BLaER1 treated with 17β-estradiol and CSF1 and Interleukin-3, amounts not matched to agents 10 nM and 100 nM (cell line): ENCODE results near the gene OTUD5.
"Not testable (repeated sequence)": the region's sequence is repeated elsewhere in the genome, so short reads cannot be mapped to it uniquely, and the experiment has no call there.

Experiments used
- H3K27ac ChIP-seq, 11 experiments: shearing (Covaris generic); formaldehyde crosslinking; 2 replicates each; pipeline ENCODE4 v1.8.1; 2022
- H3K27me3 ChIP-seq, 11 experiments: shearing (Covaris generic); formaldehyde crosslinking; 2 replicates each; pipeline ENCODE4 v1.8.1; 2022
- H3K36me3 ChIP-seq, 11 experiments: shearing (Covaris generic); formaldehyde crosslinking; 2 replicates each; pipeline ENCODE4 v1.8.1; 2022
- H3K4me1 ChIP-seq, 10 experiments: shearing (Covaris generic); formaldehyde crosslinking; 2 replicates each; pipeline ENCODE4 v1.8.1; 2022
- H3K4me2 ChIP-seq, 11 experiments: shearing (Covaris generic); formaldehyde crosslinking; 2 replicates each; pipeline ENCODE4 v1.8.1; 2022
- H3K4me3 ChIP-seq, 10 experiments: shearing (Covaris generic); formaldehyde crosslinking; 2 replicates each; pipeline ENCODE4 v1.8.1; 2022
- H3K9ac ChIP-seq, 11 experiments: shearing (Covaris generic); formaldehyde crosslinking; 2 replicates each; pipeline ENCODE4 v1.8.1; 2022
- H3K9me3 ChIP-seq, 11 experiments: shearing (Covaris generic); formaldehyde crosslinking; replicated peaks in 1 of 11; 2 replicates each; pipeline ENCODE4 v1.8.1; 2022
- H4K20me1 ChIP-seq, 11 experiments: shearing (Covaris generic); formaldehyde crosslinking; 2 replicates each; pipeline ENCODE4 v1.8.1; 2022
- Cebpa-rat ChIP-seq, 11 experiments: shearing (Covaris generic); IDR thresholded peaks; 2 replicates each; pipeline ENCODE4 v1.8.1; 2022

OTUD5 gene

DNA sequence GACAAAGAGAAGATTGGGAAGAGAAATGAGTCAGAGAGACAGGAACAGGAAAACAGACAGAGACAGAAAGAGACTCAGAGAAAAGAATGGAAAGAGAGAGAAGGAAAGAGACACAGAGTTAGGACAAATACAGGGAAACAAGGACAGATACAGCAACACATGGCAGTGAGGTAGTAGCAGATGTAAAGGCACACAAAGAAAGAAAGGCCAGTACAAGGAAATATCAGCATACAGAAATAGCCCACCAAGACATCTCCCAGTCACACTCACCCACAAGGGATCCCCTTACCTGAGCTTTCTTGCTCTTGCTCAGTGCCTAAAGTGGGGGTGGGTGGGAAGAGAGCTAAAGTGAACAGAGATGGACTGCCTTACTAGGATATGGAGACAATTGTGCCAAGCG is 40.5 kb upstream of the OTUD5 start:
- Histone ChIP-seq H3K27me3 (peaks cover 29 to 70% (median 59%) of the 10 kb centered on the region in 11 experiments; a peak in 21 of 22 replicates), H4K20me1 (peaks cover 5 to 64% (median 30%) of the 10 kb centered on the region in 11 experiments; a peak in 19 of 22 replicates), H3K27ac (no peak overlapping the region), H3K4me3 (no peak overlapping the region), H3K9me3 (peaks cover 0 to 23% (median 7%) of the 10 kb centered on the region in 11 experiments; a peak in 10 of 22 replicates), H3K36me3 (peaks cover 14 to 68% (median 46%) of the 10 kb centered on the region in 11 experiments), H3K9ac (no peak overlapping the region), H3K4me2 (no peak overlapping the region; a peak in 1 of 22 replicates), H3K4me1 (peaks cover 0 to 27% (median 9%) of the 10 kb centered on the region in 10 experiments; a peak in 14 of 20 replicates)
- no peak for TF ChIP-seq Cebpa-rat (IDR thresholded peaks at IDR 0.05)

DNA sequence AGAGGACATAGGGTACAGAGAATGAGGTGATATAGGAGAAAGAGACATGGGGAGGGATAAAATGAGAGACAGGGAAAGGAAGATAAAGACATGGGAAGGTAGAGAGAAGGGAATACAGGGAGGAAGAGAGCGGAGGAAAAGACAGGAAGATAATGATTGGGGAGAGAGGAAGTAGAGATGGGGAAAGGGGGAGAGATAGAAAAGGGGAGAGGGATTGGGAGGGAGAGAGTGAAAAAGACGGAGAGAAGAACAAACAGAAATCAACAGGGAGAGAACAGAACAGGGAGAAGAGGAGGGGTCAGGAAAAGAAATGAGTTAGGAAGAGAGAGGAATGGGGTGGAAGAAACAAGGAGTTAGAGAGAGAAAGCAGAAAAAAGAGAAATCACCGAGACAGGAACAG is 40.0 kb upstream of the OTUD5 start:
- Histone ChIP-seq H3K9me3 (peaks cover 0 to 23% (median 7%) of the 10 kb centered on the region in 11 experiments; a peak in 10 of 22 replicates), H3K4me2 (no peak overlapping the region), H3K27me3 (peaks cover 29 to 74% (median 61%) of the 10 kb centered on the region in 11 experiments), H3K4me3 (no peak overlapping the region), H3K36me3 (peaks cover 15 to 72% (median 46%) of the 10 kb centered on the region in 11 experiments), H4K20me1 (peaks cover 5 to 68% (median 30%) of the 10 kb centered on the region in 11 experiments; a peak in 19 of 22 replicates), H3K4me1 (peaks cover 0 to 27% (median 9%) of the 10 kb centered on the region in 10 experiments; a peak in 14 of 20 replicates), H3K27ac (no peak overlapping the region), H3K9ac (no peak overlapping the region)
- TF ChIP-seq Cebpa-rat (IDR thresholded peaks at IDR 0.05), result no peak

DNA sequence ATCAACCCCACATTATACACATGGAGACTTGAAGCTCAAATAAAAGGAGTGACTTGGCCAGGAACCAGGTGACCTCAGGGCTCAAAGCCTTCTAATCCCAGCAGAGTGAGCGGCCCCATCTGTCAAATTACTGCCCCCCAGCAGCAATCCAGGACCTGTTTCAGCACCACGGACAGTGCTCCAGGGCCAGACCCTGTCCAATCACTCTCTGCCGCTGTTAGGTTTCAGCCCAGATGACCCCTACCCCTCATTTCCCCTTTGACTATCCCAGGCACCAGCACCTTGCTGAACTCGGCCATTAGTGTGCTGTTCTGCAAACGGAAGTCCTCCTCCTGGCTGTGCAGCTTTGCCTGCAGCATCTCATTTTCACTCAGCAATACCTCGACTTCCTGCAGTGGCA is 39.6 kb upstream of the OTUD5 start:
- Histone ChIP-seq H3K36me3 (peaks cover 20 to 77% (median 50%) of the 10 kb centered on the region in 11 experiments), H3K27ac (no peak overlapping the region), H3K4me1 (peaks cover 0 to 27% (median 9%) of the 10 kb centered on the region in 10 experiments; a peak in 14 of 20 replicates), H3K9me3 (peaks cover 0 to 18% (median 5%) of the 10 kb centered on the region in 11 experiments; a peak in 10 of 22 replicates), H3K4me2 (no peak overlapping the region), H3K9ac (no peak overlapping the region), H4K20me1 (peaks cover 5 to 68% (median 30%) of the 10 kb centered on the region in 11 experiments; a peak in 19 of 22 replicates), H3K4me3 (no peak overlapping the region), H3K27me3 (peaks cover 29 to 78% (median 66%) of the 10 kb centered on the region in 11 experiments)
- TF ChIP-seq Cebpa-rat (IDR thresholded peaks at IDR 0.05), result no peak

DNA sequence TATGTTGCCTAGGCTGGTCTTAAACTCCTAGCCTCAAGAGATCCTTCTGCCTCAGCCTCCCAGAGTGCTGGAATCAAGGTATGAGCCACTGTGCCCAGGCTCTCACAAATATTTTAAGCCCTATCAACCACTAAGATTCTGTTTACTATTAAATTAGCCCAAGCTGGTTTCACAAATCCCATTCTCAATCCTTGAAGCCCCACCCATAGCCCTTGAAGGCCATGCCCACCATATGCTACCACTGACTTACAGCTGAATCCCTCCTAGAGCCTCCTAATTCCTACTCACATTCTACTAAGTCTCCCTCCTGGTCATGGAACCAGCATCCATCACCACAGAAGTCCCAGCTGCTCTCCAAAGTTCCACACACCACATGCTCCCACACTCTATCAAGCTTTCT is 34.9 kb upstream of the OTUD5 start:
- Histone ChIP-seq H3K9me3 (peaks cover 0 to 6% (median 0%) of the 10 kb centered on the region in 11 experiments; a peak in 1 of 22 replicates), H3K36me3 (peaks cover 33 to 97% (median 67%) of the 10 kb centered on the region in 11 experiments), H3K4me1 (no peaks in the 10 kb centered on the region), H3K9ac (no peak overlapping the region), H4K20me1 (peaks cover 5 to 72% (median 17%) of the 10 kb centered on the region in 11 experiments; a peak in 19 of 22 replicates), H3K4me2 (no peak overlapping the region), H3K27me3 (peaks cover 28 to 95% (median 77%) of the 10 kb centered on the region in 11 experiments), H3K27ac (no peak overlapping the region), H3K4me3 (no peak overlapping the region)
- TF ChIP-seq Cebpa-rat (IDR thresholded peaks at IDR 0.05), result no peak

DNA sequence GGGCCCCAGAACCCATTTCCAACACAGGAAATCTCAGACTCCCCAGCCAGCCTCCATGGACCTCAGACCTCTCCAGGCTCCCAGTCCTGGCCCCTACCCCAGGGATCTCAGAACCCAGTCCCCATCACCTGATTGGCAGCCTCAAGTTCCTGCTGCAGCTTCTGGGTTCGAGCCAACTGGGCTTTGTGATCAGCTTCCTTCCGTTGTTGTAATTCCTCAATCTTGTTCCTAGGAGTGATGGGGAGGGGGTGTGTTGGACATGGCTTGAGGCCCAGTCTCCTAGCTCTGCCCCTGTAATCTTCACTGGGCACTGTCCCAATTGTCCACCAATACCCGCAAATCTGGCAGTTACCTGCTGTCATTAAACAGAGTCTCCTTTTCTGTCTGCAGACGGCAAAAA is 32.1 kb upstream of the OTUD5 start:
- no peaks in the 10 kb centered on the region for H3K4me1 ChIP-seq
- H3K9me3 ChIP-seq, result no peaks in the 10 kb centered on the region
- no peak overlapping the region for H3K4me3 ChIP-seq
- H4K20me1 ChIP-seq, result peaks cover 0 to 49% (median 10%) of the 10 kb centered on the region in 11 experiments; a peak in 14 of 22 replicates
- TF ChIP-seq Cebpa-rat (IDR thresholded peaks at IDR 0.05), result no peak
- H3K27ac ChIP-seq, result no peak overlapping the region
- H3K4me2 ChIP-seq, result no peak overlapping the region
- peaks cover 39 to 87% (median 60%) of the 10 kb centered on the region in 11 experiments for H3K36me3 ChIP-seq
- no peak overlapping the region for H3K9ac ChIP-seq
- H3K27me3 ChIP-seq, result peaks cover 21 to 91% (median 67%) of the 10 kb centered on the region in 11 experiments; a peak in 20 of 22 replicates

DNA sequence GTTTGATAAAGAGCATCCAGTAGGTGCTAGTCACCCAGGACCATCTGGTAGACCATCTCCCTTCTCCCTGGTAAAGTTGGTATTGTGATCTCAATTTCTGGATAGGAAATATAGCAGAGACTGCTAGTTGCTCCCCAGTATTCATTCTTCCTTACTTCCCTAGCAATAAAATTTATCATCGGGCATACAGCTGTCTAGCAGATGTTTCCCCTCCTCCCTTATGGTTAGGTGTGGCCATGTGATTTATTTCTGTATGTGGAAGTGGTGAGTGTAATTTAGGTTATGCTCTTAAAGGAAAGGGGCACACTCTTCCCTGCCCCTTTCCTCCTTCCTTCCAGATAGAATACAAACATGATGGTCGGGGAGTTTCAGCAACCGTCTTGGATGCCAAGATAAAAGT is 26.5 kb upstream of the OTUD5 start:
- peaks cover 47 to 77% (median 59%) of the 10 kb centered on the region in 11 experiments for H3K36me3 ChIP-seq
- peaks cover 0 to 27% (median 7%) of the 10 kb centered on the region in 11 experiments; a peak in 11 of 22 replicates for H4K20me1 ChIP-seq
- no peak overlapping the region for H3K9ac ChIP-seq
- H3K4me3 ChIP-seq, result no peak overlapping the region
- no peak overlapping the region for H3K27ac ChIP-seq
- TF ChIP-seq Cebpa-rat (IDR thresholded peaks at IDR 0.05), result no peak
- H3K27me3 ChIP-seq, result peaks cover 14 to 86% (median 61%) of the 10 kb centered on the region in 11 experiments
- no peaks in the 10 kb centered on the region for H3K4me1 ChIP-seq
- H3K9me3 ChIP-seq, result no peaks in the 10 kb centered on the region
- H3K4me2 ChIP-seq, result no peak overlapping the region

DNA sequence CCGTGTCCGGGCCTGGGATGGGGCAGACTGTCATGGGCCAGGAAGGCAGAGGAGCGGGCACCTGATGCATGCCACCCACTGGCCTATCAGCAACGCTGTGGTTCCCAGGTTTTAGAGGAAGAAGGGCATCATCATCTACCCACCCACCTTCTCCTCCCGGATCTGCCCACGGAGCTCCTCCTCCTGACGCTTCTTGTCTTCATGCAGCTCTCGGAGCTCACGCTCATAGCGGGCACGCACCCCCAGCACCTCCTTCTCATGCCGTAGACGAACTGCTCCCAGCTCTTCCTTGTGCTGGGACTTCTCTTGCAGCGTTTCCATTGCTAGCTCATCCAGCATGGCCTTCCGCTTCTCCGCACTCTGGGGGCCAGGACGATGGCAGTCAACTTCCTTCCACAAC is 25.7 kb upstream of the OTUD5 start:
- Histone ChIP-seq H3K27me3 (peaks cover 15 to 83% (median 55%) of the 10 kb centered on the region in 11 experiments), H3K9me3 (no peaks in the 10 kb centered on the region), H3K4me3 (no peak overlapping the region), H3K9ac (no peak overlapping the region), H3K4me1 (no peaks in the 10 kb centered on the region), H3K36me3 (peaks cover 44 to 77% (median 58%) of the 10 kb centered on the region in 11 experiments), H3K4me2 (no peak overlapping the region), H4K20me1 (peaks cover 0 to 25% (median 7%) of the 10 kb centered on the region in 11 experiments; a peak in 10 of 22 replicates), H3K27ac (no peak overlapping the region)
- no peak for TF ChIP-seq Cebpa-rat (IDR thresholded peaks at IDR 0.05)

DNA sequence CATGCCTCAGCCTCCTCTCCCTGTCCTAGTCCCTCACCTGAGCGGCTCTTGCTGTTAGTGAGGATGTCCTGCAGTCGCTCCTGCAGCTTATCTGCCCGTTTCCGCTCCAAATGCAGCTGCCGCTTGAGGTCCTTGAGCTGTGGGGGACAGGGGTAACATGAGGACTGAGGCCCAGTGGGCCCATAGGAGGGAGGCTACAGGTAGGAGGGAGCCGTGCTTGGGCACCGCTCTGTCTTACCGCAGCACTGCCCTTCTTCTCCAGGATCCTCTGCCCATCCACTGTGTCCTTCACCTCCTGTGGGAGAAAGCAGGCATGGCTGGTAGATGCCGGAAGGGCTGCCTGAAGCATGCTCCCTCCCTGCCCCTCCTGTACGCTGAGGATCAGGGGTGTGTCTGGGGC is 23.8 kb upstream of the OTUD5 start:
- H3K9ac ChIP-seq, result no peak overlapping the region
- H3K27me3 ChIP-seq, result peaks cover 28 to 88% (median 71%) of the 10 kb centered on the region in 11 experiments
- no peaks in the 10 kb centered on the region for H3K9me3 ChIP-seq
- H3K4me2 ChIP-seq, result no peak overlapping the region
- H3K36me3 ChIP-seq, result peaks cover 54 to 86% (median 64%) of the 10 kb centered on the region in 11 experiments
- peaks cover 0 to 30% (median 7%) of the 10 kb centered on the region in 11 experiments; a peak in 11 of 22 replicates for H4K20me1 ChIP-seq
- no peak overlapping the region for H3K4me3 ChIP-seq
- H3K27ac ChIP-seq, result no peak overlapping the region
- peaks cover 0 to 6% (median 1%) of the 10 kb centered on the region in 10 experiments; a peak in 5 of 20 replicates for H3K4me1 ChIP-seq
- TF ChIP-seq Cebpa-rat (IDR thresholded peaks at IDR 0.05), result no peak

DNA sequence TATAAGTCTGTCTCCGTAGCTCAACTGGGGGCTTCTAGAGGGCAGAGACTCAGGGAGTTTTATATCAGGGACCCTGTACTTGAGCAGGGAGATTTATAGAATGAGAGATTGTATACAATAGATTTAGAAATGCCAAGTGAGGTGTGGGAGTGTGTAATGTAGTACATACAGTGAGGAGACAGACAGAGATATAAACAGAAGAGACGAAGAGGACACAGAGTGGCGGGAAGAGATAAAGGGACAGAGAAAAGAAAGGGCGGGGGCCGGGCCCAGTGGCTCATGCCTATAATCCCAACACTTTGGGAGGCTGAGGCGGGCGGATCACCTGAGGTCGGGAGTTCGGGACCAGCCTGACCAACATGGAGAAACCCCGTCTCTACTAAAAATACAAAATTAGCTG is 22.9 kb upstream of the OTUD5 start:
- H3K9ac ChIP-seq, H3K27ac ChIP-seq, H3K4me3 ChIP-seq, H3K9me3 ChIP-seq, H3K4me2 ChIP-seq: not testable (repeated sequence)
- Histone ChIP-seq H3K4me1 (peaks cover 0 to 10% (median 3%) of the 10 kb centered on the region in 10 experiments; a peak in 5 of 20 replicates), H3K36me3 (peaks cover 60 to 89% (median 68%) of the 10 kb centered on the region in 11 experiments), H3K27me3 (peaks cover 35 to 89% (median 75%) of the 10 kb centered on the region in 11 experiments), H4K20me1 (peaks cover 0 to 37% (median 8%) of the 10 kb centered on the region in 11 experiments; a peak in 12 of 22 replicates)
